NCI-H2196 (cell line): ENCODE results near the gene FAM13A.
"Not testable (repeated sequence)": the region's sequence is repeated elsewhere in the genome, so short reads cannot be mapped to it uniquely, and the experiment has no call there.

ENCODE experiments used
- DNase-seq: peaks from one replicate; lab custom pipeline; 2025; ENCODE audit not compliant: unreplicated experiment; lab: John Stamatoyannopoulos, UW

The FAM13A gene

DNA sequence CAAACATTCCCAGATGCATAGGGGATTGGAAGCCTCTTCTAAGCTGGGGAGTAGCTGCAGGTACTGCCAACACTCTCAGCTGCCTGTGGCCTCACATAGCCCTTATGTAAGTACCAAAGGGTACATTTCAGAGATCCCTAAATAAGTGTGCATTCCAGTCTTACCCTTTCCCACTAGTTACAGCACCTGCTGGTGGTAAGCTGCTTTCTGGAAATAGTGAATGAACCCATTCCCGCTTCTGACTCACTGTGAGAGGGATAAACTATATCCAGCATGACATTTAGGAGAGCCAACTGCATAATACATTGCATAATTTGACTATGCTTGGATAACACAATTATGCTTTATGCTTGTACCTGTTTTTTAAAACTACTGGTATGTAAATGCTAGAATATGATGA, 149.0 kb downstream of the FAM13A start:
- no peak for DNase-seq

- DNase-seq: no peak
Observed at GRCh38 chr4:88907478-88907877, 149.5 kb downstream of the FAM13A start.

DNA sequence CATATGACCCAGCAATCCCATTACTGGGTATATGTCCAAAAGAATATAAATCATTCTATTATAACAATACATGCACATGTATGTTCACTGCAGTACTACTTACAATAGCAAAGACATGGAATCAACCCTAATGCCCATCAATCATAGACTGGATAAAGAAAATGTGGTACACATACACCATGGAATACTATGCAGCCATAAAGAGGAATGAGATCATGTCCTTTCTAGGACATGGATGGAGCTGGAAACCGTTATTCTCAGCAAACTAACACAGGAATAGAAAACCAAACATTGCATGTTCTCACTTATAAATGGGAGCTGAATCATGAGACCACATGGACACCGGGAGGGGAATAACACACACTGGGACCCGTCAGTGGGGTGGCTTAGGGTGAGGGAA, 152.7 kb downstream of the FAM13A start:
- not testable (repeated sequence) for DNase-seq

- DNase-seq: no peak
Observed at GRCh38 chr4:88900432-88900831, 156.6 kb downstream of the FAM13A start.

DNA sequence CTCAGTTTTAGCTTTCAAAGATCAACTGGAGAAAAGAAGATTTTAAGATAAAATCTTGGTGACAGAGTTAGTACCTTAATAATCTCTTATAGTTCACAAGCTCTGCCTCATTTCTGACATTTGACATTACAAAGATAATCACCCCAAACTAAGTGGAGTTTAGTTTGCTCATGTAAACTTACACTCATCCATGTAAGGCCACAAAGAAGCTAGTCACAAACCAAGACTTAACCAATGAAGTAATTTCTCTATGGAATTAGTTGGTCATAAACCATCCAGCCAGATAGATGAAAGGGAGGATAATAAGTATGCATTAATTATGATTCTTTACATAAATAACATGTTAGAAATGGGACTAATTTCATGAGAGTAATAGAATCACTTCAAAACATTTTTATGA, 159.2 kb downstream of the FAM13A start:
- no peak for DNase-seq

GRCh38 chr4:88897180-88897579, 159.8 kb downstream of the FAM13A start:
- DNase-seq: no peak

- no peak for DNase-seq
Observed at GRCh38 chr4:88893961-88894360, 163.0 kb downstream of the FAM13A start.

DNA sequence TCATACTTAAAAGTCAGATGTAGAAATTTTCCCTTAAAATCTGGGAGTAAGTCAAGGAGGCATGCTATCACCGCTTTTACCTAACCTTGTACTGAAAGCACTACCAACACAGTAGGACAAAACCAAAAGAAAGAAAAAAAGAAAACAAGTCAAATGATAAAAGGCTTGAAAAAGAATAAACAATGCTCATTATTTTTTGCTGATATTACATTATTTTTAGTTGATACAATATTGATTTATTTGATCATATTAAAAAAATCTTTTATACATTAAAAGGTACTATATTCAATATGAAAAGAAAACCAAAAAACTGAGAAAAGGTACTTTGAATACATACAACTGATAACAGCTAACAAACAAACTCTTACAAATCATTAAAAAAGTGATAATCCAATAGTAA, 164.3 kb downstream of the FAM13A start:
- DNase-seq: no peak

DNA sequence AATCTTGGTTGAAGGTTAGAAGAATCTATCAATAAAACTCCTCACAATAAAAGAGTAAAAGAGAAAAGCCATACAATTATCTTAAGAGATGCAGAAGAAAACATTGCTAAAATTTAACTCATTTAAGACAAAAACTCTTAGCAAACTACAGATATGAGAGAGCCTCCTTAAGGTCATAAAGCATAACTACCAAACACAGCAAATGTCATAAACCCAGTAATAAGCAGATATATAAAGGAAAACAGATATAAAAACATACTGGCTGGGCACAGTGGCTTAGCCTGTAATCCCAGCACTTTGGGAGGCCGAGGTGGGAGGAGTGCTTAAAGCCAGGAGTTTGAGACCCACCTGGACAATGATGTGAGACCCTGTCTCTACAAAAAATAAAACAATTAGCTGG, 165.3 kb downstream of the FAM13A start:
- DNase-seq: no peak

- not testable (repeated sequence) for DNase-seq
Observed at GRCh38 chr4:88887409-88887808, 169.6 kb downstream of the FAM13A start.

GRCh38 chr4:88881227-88881569, 175.8 kb downstream of the FAM13A start:
- no peak for DNase-seq

DNA sequence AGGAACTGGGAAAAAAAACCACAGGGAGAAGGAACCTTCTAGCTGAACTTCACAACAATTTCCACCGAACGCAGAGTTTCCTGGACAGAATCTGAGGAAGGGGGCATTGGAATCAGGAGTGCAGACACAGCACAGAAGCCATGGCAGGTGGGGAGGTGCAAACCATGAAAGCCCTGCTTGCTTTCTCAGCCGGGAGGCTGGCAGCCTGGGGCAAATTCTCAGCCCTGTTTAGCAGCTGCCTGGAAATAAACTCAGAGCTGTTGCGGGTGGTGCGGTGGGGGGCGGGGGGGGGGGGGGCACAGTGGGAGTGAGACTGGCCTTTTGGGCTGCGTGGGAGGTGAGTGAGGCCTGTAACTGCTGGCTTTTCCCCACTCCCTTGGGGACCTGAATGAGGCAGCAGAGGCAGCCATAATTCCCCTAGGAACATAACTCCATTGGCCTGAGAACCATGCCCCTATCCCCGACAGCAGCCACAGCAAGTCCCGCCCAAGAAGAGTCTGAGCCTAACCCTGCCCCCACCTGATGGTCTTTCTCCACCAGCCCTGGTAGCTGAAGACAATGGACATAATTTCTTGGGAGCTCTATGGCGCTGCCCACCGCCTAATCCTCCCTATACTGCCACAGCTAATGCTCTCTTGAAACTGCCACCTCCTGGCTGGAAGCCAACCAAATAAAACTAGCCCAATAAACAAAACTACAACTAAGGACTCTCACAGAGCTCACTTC, 176.3 kb downstream of the FAM13A start:
- no peak for DNase-seq

- DNase-seq: no peak
Observed at GRCh38 chr4:88879991-88880390, 177.0 kb downstream of the FAM13A start.

DNA sequence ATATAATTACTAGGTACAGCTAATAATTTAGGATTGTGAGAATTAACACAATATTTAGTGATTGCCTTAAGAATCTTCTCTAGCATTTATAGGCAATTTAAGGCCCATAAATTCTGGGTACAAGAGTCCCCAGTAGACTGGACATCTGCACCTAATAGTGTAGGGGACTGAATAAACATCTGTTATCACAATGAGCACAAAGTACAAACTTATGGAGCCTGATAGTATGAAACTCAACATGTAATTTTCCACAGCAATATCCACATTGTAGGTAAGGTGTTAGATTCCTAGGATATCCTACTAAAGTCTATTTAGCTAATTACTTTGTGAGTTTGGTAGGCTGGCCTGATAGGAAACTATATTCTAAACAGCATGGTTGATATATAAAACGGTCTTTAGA, 178.3 kb downstream of the FAM13A start:
- no peak for DNase-seq

GRCh38 chr4:88870428-88870827, 186.6 kb downstream of the FAM13A start:
- DNase-seq: no peak

GRCh38 chr4:88868510-88868909, 188.5 kb downstream of the FAM13A start:
- DNase-seq: no peak

- no peak for DNase-seq
Observed at GRCh38 chr4:88866862-88867550, 190.0 kb downstream of the FAM13A start.

- DNase-seq: no peak
Observed at GRCh38 chr4:88865466-88865865, 191.5 kb downstream of the FAM13A start.

DNA sequence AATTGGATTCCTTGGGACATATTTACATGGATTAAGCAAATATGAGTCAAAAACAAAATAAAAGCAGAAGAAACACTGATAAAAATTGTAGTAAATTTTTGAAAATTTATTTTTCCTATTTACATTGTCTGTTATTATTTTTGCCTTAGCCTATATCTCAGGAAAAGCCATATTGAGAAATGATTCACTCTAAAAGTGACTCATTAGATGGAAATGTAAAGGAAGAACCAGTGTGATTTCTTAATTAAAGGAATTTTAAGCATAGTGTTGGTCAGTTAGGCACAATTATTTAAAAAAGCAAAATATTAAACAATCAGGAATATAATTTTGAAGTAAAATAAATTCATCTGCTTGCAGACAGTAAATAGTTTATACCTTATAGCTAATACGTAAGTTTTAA, 191.9 kb downstream of the FAM13A start:
- no peak for DNase-seq

DNA sequence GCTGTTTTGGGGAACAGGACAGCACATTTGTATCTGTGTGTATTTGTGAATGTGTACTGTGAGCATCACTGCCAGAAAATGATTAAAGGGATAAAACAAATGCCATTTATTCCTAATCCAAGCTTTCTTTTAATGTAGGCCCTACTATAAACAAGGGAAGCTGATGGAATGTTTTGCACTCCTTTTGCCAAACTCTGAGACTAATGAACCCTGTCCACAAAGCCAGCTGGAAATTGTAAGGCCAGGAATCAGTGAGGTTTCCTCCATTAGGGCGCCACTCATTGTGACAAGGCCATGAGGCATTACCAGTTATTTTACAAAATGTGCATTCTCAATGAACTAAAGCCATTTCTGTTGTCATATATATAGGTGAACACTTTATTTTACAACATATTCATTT, 196.4 kb downstream of the FAM13A start:
- no peak for DNase-seq

DNA sequence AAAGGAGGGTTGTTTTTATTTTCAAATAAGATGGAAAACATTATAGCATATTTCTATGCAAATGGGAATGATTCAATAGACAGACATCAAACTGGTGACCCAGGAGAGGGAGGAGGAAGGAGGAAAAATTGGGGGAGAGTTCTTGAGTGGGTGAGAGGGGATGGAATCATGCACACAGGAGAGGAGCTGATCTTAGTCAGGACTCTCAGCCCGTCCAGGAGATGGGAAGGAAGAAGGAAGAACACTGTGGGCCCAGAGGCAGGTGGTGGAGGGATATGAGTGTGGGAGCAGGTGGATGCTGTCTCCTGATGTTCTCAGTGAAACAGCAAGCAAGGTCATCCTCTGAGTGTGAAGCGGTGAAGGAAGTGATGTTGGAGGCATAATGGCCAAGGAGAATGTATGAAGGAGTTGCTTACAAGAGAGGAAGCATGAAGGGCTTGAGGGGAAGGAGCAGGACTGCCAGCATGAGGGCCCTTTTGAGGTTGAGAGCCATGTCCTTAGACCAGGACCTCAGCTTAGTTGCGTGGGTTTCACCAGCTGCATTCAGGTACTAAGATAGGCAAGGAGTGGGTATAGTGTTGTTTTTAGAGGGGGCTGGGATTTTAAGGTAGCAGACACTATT, 197.7 kb downstream of the FAM13A start:
- no peak for DNase-seq

DNA sequence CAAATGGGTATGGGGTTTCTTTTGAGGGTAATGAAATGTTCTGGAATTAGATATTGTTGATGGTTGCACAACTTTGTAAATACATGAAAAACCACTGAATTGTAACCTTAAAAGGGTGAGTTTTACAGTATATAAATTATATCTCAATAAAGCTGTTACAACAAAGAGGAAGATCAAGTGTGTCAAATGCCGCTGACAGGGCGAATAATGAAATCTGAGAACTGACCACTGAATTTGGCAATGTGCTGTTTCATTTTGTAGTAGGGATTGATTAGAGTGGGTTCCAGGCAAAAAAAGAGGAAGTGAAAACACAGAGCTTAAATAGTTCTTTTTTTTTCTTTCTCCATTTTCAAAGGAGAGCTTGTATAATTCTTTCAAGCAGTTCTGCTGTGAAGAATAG, 198.2 kb downstream of the FAM13A start:
- no peak for DNase-seq
